Lower lobe of right lung (tissue), 2 donors: ENCODE measurements around the gene B9D2. TPM values are rescaled to one million over a fixed set of nuclear protein-coding genes. Genes with fewer than 3 reads are reported as not detected.

Experiments
- ATAC-seq, 2 donors: fragments of 200-7000 bp; cut with Tn5 transposase; one replicate each; pipeline ENCODE4 v1.9.1; 2020 to 2022; ENCODE audit warnings: mild to moderate bottlenecking in 2 of 2, moderate library complexity in 2 of 2
- DNase-seq: peaks from one replicate; pipeline ENCODE4 v3.0.0-alpha.2; 2020
- H3K27ac ChIP-seq: fragments of 200-600 bp; one replicate; pipeline ENCODE4 v1.8.0; 2022
- H3K27me3 ChIP-seq: fragments of 200-600 bp; one replicate; pipeline ENCODE4 v1.8.0; 2022; ENCODE audit warnings: low read depth
- H3K36me3 ChIP-seq: fragments of 200-600 bp; one replicate; pipeline ENCODE4 v1.8.0; 2022; ENCODE audit warnings: mild to moderate bottlenecking
- H3K4me1 ChIP-seq: fragments of 200-600 bp; one replicate; pipeline ENCODE4 v1.8.0; 2022
- H3K4me3 ChIP-seq: fragments of 200-600 bp; one replicate; pipeline ENCODE4 v1.8.0; 2022; ENCODE audit warnings: mild to moderate bottlenecking
- H3K9me3 ChIP-seq: fragments of 200-600 bp; one replicate; pipeline ENCODE4 v1.8.0; 2022
- intact Hi-C: fragments of 100-400 bp; cut with DNase I; formaldehyde crosslinking; loops from one replicate; pipeline ENCODE4 v1.11.0; 2022
- total RNA-seq: library from RNA; stranded (reverse); fragmentation: NEBNext Ultra II Directional; extraction: Animal tissue kit (Norgen Biotek cat#: 25700); gene quantifications from one replicate; pipeline ENCODE4 v1.2.1, GENCODE V29; 2021
- TF ChIP-seq, protein P1 (sequence below): fragments of 200-600 bp; IDR thresholded peaks from one replicate; pipeline ENCODE4 v1.8.0; 2022; ENCODE audit warnings: antibody characterized with exemption, mild to moderate bottlenecking
- donor health status: DM: no; HTN: yes; CAD: no; lungs with severe emphysema.

B9D2 gene
- total RNA-seq, 1 donor from 2014 or later: 8.2 TPM

DNA sequence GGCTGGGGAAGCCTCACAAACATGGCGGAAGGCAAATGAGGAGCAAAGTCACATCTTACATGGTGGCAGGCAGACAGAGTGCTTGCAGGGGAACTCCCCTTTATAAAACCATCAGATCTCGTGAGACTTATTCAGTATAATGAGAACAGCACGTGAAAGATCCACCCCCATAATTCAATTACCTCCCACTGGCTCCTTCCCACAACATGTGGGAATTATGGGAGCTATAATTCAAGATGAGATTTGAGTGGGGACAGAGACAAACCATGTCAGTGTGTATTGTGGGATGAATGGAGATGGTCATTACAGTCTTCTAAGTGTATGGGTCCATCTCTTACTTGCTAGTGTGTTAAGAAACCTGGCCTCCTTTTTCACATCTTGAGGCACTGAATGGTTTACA is 38.1 kb upstream of the B9D2 start:
- no peak overlapping the region for H3K4me3 ChIP-seq
- TF ChIP-seq, protein P1, sequence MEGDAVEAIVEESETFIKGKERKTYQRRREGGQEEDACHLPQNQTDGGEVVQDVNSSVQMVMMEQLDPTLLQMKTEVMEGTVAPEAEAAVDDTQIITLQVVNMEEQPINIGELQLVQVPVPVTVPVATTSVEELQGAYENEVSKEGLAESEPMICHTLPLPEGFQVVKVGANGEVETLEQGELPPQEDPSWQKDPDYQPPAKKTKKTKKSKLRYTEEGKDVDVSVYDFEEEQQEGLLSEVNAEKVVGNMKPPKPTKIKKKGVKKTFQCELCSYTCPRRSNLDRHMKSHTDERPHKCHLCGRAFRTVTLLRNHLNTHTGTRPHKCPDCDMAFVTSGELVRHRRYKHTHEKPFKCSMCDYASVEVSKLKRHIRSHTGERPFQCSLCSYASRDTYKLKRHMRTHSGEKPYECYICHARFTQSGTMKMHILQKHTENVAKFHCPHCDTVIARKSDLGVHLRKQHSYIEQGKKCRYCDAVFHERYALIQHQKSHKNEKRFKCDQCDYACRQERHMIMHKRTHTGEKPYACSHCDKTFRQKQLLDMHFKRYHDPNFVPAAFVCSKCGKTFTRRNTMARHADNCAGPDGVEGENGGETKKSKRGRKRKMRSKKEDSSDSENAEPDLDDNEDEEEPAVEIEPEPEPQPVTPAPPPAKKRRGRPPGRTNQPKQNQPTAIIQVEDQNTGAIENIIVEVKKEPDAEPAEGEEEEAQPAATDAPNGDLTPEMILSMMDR: no peak
- DNase-seq (no peak), ATAC-seq (no peak)
- H3K27ac ChIP-seq: peak overlapping the region; percentile 24
- H3K4me1 ChIP-seq: peaks cover 57% of the 10 kb centered on the region
- H3K27me3 ChIP-seq: no peaks in the 10 kb centered on the region
- H3K36me3 ChIP-seq: peaks cover 19% of the 10 kb centered on the region
- intact Hi-C loops: no loop called here
- no peaks in the 10 kb centered on the region for H3K9me3 ChIP-seq

DNA sequence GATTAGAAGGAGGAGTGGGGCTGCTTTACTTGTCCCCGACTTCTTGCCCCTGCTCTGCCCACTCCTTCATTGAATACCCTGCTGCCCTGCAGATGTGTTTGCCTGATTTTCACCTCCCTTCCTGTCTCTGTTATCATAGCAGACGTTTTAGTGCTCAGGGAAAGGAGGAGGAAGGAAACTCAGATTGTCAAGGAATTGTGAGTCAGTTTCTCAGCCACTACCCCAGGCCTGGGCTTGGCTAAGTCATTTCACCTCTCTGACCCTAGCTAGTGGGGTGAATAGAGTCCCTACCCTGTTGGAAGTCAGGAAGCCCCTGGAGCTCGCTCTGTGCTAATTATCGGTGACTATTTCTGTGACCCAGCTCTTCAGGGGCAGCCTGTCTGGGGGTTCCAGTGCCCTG is 37.5 kb upstream of the B9D2 start:
- Histone ChIP-seq H3K9me3 (no peaks in the 10 kb centered on the region), H3K4me3 (no peak overlapping the region), H3K27me3 (no peaks in the 10 kb centered on the region), H3K36me3 (peaks cover 19% of the 10 kb centered on the region), H3K4me1 (peaks cover 57% of the 10 kb centered on the region), H3K27ac (peak overlapping the region; percentile 24)
- no peak for DNase-seq
- ATAC-seq: no peak
- TF ChIP-seq, protein P1: no peak
- intact Hi-C loops: no loop called here

DNA sequence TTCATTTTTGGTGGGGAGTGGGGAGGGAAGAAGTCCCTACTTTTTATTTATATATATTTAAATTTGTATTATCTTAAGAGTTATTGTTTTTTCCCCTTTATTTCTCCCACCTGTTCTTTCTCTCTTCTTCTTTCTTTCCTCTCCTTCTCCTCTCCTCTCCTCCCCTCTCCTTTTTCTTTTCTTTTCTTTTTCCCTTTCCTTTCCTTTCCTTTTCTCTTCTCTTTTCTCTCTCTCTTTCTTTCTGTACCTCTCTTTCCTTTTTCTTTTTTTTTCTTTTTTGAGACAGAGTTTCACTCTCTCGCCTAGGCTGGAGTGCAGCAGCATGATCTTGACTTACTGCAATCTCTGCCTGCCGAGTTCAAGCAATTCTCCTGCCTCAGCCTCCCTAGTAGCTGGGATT is 35.6 kb upstream of the B9D2 start:
- no peaks in the 10 kb centered on the region for H3K27me3 ChIP-seq
- H3K36me3 ChIP-seq: peaks cover 19% of the 10 kb centered on the region
- no peak overlapping the region for H3K4me3 ChIP-seq
- peaks cover 46% of the 10 kb centered on the region for H3K4me1 ChIP-seq
- intact Hi-C loops: no loop called here
- TF ChIP-seq, protein P1: no peak
- ATAC-seq (no peak), DNase-seq (no peak)
- no peaks in the 10 kb centered on the region for H3K9me3 ChIP-seq
- no peak overlapping the region for H3K27ac ChIP-seq

DNA sequence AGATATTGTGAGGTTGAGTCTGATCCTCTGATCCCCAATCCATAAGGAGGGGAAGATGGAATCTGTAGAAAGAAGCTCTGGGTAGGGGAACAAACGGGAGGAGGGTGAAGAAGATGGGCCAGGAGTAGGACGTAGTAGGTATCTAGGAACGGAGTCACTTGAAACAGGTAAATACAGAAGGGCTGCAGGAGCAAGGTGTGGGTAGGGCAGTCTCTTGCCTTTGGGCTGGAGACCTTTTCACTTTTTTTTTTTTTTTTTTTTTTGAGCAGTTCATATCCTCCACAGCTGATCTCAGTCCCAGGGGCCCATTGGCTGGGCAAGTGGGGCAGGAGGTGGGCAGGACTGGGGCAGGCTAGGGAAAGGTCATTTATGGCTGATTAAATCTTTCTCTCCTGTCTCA is 35.1 kb upstream of the B9D2 start:
- Histone ChIP-seq H3K4me3 (peak overlapping the region; percentile 76), H3K27ac (no peak overlapping the region), H3K9me3 (no peaks in the 10 kb centered on the region), H3K4me1 (peaks cover 45% of the 10 kb centered on the region), H3K27me3 (no peaks in the 10 kb centered on the region), H3K36me3 (peaks cover 19% of the 10 kb centered on the region)
- intact Hi-C loops: no loop called here
- no peak for DNase-seq
- no peak for ATAC-seq
- TF ChIP-seq, protein P1: no peak

DNA sequence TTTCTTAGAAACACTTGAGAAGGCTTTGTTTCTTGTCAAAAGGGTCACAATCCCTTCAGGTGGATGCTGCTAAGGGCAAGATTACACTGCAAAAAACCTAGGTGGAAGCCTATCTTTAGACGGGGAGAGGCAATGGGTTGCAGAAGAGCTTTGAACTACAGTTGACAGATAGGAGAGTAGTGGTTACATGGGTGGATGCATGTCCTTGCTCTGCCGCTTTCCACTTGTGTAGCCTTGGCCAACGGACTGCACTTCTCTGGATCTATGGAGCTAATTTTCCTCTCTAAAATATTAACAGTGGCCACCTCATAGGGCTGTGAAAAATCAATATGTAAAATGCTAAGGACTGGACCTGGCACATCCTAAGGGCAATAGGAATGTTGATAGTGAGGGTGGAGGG is 34.6 kb upstream of the B9D2 start:
- Histone ChIP-seq H3K4me3 (peak overlapping the region; percentile 76), H3K9me3 (no peaks in the 10 kb centered on the region), H3K4me1 (peaks cover 40% of the 10 kb centered on the region), H3K27me3 (no peaks in the 10 kb centered on the region), H3K27ac (no peak overlapping the region), H3K36me3 (peaks cover 19% of the 10 kb centered on the region)
- no peak for ATAC-seq
- intact Hi-C loops: no loop called here
- no peak for DNase-seq
- TF ChIP-seq, protein P1: no peak

DNA sequence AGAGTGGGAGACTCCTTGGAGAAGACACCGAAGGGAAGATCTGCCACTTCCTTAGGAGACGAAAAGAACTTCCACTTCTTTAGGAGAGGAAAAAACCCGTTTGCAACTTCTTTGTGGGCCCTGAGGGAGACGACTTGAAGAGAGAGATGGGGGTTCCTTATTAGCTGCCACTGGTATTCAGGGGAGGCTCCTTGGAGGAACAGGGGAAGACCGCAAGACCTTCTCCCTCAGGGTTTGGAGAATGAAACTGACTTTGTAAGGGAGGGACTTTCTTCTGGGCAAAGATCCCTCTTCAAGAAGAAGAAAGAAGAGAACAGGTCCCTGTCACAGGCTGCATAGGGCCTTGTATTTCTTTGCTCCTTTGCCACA is 34.1 kb upstream of the B9D2 start:
- no peak for ATAC-seq
- Histone ChIP-seq H3K4me3 (peak overlapping the region; percentile 76), H3K9me3 (no peaks in the 10 kb centered on the region), H3K36me3 (peaks cover 15% of the 10 kb centered on the region), H3K27me3 (no peaks in the 10 kb centered on the region), H3K4me1 (peaks cover 35% of the 10 kb centered on the region), H3K27ac (peak overlapping the region; percentile 95)
- TF ChIP-seq, protein P1: no peak
- intact Hi-C loops: no loop called here
- no peak for DNase-seq
